Epithelial cell of esophagus (primary cell): ENCODE results near the gene LEAP2.

Source experiments
- DNase-seq: peaks from one replicate; pipeline ENCODE4 v3.0.0; 2010; ENCODE audit warnings: low read depth
- H3K4me3 ChIP-seq: 2 replicates; pipeline ENCODE4 v1.5.1; 2011; ENCODE audit warnings: mild to moderate bottlenecking, low read length, control low read depth
- CTCF ChIP-seq: IDR thresholded peaks from 2 replicates; pipeline ENCODE4 v1.5.1; 2011; ENCODE audit warnings: low read depth, mild to moderate bottlenecking, low read length, control low read depth, inconsistent platforms; ENCODE audit not compliant: insufficient read depth; ENCODE audit errors: missing control alignments

The LEAP2 gene

GRCh38 chr5:132856011-132856410 lies 17.5 kb upstream of the LEAP2 start:
- H3K4me3 ChIP-seq = no peak overlapping the region
- TF ChIP-seq CTCF = no peak
- DNase-seq = no peak

- peak; percentile 27 for DNase-seq
- TF ChIP-seq CTCF = no peak
- no peak overlapping the region for H3K4me3 ChIP-seq
These were observed 13.5 kb upstream of the LEAP2 start for GRCh38 chr5:132859889-132860437.

- TF ChIP-seq CTCF = no peak
- H3K4me3 ChIP-seq = no peak overlapping the region
- DNase-seq = no peak
These were observed 12.7 kb upstream of the LEAP2 start for GRCh38 chr5:132860742-132861141.

GRCh38 chr5:132865668-132866341 lies 7.7 kb upstream of the LEAP2 start:
- peak overlapping the region; percentile 84 for H3K4me3 ChIP-seq
- DNase-seq = no peak
- TF ChIP-seq CTCF = no peak

- DNase-seq = peak; percentile 100
- peak within 1 kb of the TSS; percentile 84 for H3K4me3 ChIP-seq
- peak; percentile 23 for TF ChIP-seq CTCF
These were observed 7.0 kb upstream of the LEAP2 start, which contains the start of the genes GDF9 and UQCRQ for GRCh38 chr5:132866342-132867045. Gene GDF9 (minus strand): TSS chr5:132866469. CDS start chr5:132864533, 1,936 bp downstream. Gene UQCRQ (plus strand): TSS chr5:132866642. CDS start chr5:132866882, 240 bp downstream.

- DNase-seq = no peak
- no peak for TF ChIP-seq CTCF
- H3K4me3 ChIP-seq = peak overlapping the region; percentile 84
These were observed 6.4 kb upstream of the LEAP2 start for GRCh38 chr5:132867046-132867451.

- TF ChIP-seq CTCF = no peak
- no peak for DNase-seq
- H3K4me3 ChIP-seq = no peak overlapping the region
These were observed 4.7 kb upstream of the LEAP2 start for GRCh38 chr5:132868754-132869153.
